ENCODE measurements around the gene DBT.

GRCh38 chr1:100252901-100253300 is 3.3 kb upstream of the DBT start:
- TF ChIP-seq POLR2A (IDR thresholded peaks at IDR 0.05): no peak
- no peak for TF ChIP-seq CTCF (IDR thresholded peaks at IDR 0.05)

Measured in testis (tissue), 2 donors.